Right ventricle myocardium inferior (tissue), 1 donor: ENCODE data around the gene TUBB4B. TPM values are rescaled to one million over a fixed set of nuclear protein-coding genes. Genes with fewer than 3 reads are reported as not detected.
A peak's percentile ranks its signal among the peaks of the same experiment; 100 is the strongest.

Source experiments
- ATAC-seq: fragments of 200-7000 bp; cut with Tn5 transposase; one replicate; pipeline ENCODE4 v1.9.1; 2020; ENCODE audit warnings: mild to moderate bottlenecking, moderate library complexity
- DNase-seq: peaks from one replicate; pipeline ENCODE4 v3.0.0; 2021; ENCODE audit errors: missing footprints
- intact Hi-C: fragments of 100-400 bp; cut with DNase I; formaldehyde crosslinking; loops from one replicate; pipeline ENCODE4 v1.11.0; 2022
- total RNA-seq: library from RNA; stranded (reverse); fragmentation: NEBNext Ultra II Directional; extraction: Animal tissue kit (Norgen Biotek cat#: 25700); gene quantifications from one replicate; pipeline ENCODE4 v1.2.1, GENCODE V29; 2021
- donor health status: DM: no; HTN: yes; CAD: no; lungs with severe emphysema.

The TUBB4B gene
- total RNA-seq, 1 donor from 2014 or later = 620 TPM

- intact Hi-C loops = no loop called here
- DNase-seq (no peak), ATAC-seq (no peak)
These were observed 32.7 kb downstream of the TUBB4B start for GRCh38 chr9:137273611-137274320.

GRCh38 chr9:137275203-137275587 is 34.1 kb downstream of the TUBB4B start:
- intact Hi-C loops = no loop called here
- ATAC-seq = no peak
- DNase-seq = no peak

GRCh38 chr9:137275588-137276472 is 34.7 kb downstream of the TUBB4B start:
- intact Hi-C loops = loop anchor here (2.0 kb wide), 1 partner anchor 35 kb away; the partner anchor contains the start of gene TUBB4B
- ATAC-seq (no peak), DNase-seq (no peak)

- intact Hi-C loops = loop anchor here (2.0 kb wide), 1 partner anchor 36 kb away; the partner anchor contains the start of gene TUBB4B
- ATAC-seq (peak; percentile 74), DNase-seq (peak; percentile 90)
These were observed 35.6 kb downstream of the TUBB4B start for GRCh38 chr9:137276473-137277328.

GRCh38 chr9:137277329-137278041 is 36.4 kb downstream of the TUBB4B start, which contains the start of gene TOR4A:
Gene TOR4A (plus strand): TSS chr9:137277726. CDS start chr9:137278690, 964 bp downstream.
- DNase-seq (peak; percentile 94), ATAC-seq (peak; percentile 66)
- intact Hi-C loops = loop anchor here (2.0 kb wide), 1 partner anchor 37 kb away; the partner anchor contains the start of gene TUBB4B

- peak; percentile 6 for ATAC-seq
- DNase-seq = peak; percentile 84
- intact Hi-C loops = no loop called here
These were observed 37.1 kb downstream of the TUBB4B start for GRCh38 chr9:137278061-137278701.

GRCh38 chr9:137278721-137279711 is 37.9 kb downstream of the TUBB4B start:
- no peak for DNase-seq
- intact Hi-C loops = no loop called here
- ATAC-seq = no peak

- ATAC-seq = no peak
- intact Hi-C loops = no loop called here
- DNase-seq = no peak
These were observed 38.8 kb downstream of the TUBB4B start for GRCh38 chr9:137279741-137280473.

GRCh38 chr9:137280474-137281344 is 39.6 kb downstream of the TUBB4B start:
- DNase-seq (no peak), ATAC-seq (peak; percentile 14)
- intact Hi-C loops = no loop called here

- intact Hi-C loops = no loop called here
- ATAC-seq = no peak
- DNase-seq = no peak
These were observed 40.4 kb downstream of the TUBB4B start for GRCh38 chr9:137281345-137282116.

GRCh38 chr9:137286975-137287383 is 45.9 kb downstream of the TUBB4B start:
- ATAC-seq = peak; percentile 71
- intact Hi-C loops = loop anchor here (2.0 kb wide), 1 partner anchor 160 kb away; no protein-coding TSS in a partner anchor
- no peak for DNase-seq

GRCh38 chr9:137293094-137293481 is 52.0 kb downstream of the TUBB4B start:
- intact Hi-C loops = loop anchor here (10.0 kb wide), 1 partner anchor 232 kb away; no protein-coding TSS in a partner anchor
- ATAC-seq = no peak
- no peak for DNase-seq
